IPS DF 4.7 (cell line): Measurements from ENCODE around the gene MYBPH.

Source experiments
- DNase-seq: peaks from one replicate; pipeline ENCODE4 v3.0.0-alpha.2; 2013; ENCODE audit warnings: low spot score; ENCODE audit errors: extremely low read depth

The MYBPH gene

DNA sequence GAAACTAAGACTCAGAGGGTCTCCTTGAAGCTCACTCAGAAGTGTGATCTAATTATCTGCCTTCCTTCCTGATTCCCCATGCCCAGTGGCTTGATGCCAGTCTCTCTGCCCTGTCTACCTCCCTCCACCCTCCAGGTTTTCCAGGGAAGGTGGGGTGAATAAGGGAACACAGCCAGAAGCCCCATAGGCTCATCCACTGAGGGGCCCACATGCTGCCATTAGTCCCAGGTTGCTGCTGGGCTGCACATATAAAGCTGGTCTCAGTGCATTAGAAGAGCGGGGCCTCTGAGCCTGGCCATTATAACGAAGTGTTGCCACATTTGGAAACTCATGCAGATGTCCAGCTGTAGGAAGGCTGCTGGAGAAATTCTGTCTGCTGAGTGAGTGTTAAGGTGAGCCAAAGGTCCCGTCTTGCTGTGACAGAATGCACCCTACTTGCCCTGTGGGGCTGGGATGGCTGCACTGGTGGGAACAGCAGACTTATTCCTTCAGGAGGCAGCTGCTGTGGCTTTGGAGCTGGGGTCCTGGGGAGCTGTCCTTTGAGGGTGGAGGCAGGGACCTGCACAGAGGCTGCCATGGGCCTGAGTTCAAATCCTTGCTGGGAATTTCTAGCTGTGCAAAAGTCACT lies 45.2 kb downstream of the MYBPH start:
- DNase-seq = no peak

DNA sequence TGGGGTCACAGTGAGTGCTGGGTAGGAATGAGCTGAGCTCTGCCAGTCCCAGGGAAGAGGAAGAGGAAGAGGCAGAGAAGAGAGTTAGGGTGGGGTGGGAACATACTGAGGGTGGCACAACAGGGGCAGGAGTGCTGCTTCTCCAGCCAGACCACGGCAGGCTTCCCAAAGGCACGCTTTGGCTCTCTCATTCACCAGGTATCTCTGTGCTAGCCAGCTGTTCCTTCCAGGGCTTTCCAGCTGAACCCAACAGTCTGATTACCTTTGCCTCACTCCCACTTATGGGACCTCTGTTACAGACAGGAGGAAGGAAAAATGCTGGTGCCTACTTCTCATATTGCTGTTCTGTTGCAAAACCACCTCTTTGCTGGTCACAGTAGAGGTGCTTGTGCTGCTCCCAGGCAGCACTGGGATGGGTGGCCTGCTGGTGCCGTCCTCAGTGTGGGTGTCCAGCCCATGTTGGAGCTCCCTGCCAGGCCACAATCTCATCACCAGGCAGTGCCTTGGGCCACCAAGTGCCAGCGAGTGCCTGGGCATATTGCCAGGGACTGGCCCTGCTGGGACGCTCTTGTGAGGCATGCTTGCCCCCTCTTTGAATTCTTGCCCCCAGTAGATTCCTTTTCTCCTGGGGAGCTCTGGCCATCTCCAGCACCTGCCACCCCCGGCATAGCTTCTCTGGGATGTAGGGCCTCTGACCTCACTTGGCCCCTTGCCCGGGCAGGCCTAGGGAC lies 46.0 kb downstream of the MYBPH start:
- DNase-seq = no peak

DNA sequence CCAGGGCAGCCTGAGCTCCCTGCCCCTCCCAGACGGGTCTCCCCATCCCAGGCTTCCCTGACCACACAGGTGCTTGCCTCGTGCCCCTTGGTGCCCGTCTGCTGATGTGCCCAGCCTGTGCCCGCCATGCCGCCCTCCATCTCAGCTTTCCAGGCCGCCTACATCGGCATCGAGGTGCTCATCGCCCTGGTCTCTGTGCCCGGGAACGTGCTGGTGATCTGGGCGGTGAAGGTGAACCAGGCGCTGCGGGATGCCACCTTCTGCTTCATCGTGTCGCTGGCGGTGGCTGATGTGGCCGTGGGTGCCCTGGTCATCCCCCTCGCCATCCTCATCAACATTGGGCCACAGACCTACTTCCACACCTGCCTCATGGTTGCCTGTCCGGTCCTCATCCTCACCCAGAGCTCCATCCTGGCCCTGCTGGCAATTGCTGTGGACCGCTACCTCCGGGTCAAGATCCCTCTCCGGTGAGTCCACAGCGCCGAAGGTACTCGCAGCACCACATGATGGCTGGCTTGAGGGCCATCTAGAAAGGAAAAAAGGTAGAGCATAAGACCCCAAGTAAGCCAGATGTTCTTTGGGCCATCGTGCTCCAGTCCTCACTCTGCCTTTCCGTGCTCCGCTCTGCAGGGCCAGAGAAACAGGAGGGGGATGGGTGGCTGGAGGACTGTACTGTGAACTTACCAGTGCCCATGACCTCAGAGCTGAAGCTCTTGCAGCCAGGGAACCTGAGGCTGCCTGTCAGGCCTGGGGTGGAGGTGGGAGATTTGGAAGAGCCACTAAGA lies 46.7 kb downstream of the MYBPH start:
- DNase-seq = no peak

DNA sequence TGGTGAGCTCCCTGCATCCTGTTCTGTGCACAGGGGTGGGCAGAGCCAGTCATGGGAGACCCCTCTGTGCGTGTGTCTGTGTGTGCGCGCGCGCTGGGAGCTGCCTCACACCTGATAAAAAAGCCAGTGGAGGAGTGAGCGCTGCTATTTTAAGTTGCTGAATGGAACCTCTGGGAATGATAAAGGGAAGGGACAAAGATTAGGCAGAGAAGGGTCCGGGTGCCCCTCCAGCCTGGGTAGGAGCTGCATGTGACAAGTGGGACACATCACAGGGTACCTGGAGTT lies 47.3 kb downstream of the MYBPH start:
- no peak for DNase-seq

- DNase-seq = no peak
These were observed 47.8 kb downstream of the MYBPH start, which contains the start of gene ADORA1 for GRCh38 chr1:203127666-203128430. TSS of gene ADORA1 (plus strand) at chr1:203127726. CDS start at chr1:203128842, 1,116 bp downstream.

DNA sequence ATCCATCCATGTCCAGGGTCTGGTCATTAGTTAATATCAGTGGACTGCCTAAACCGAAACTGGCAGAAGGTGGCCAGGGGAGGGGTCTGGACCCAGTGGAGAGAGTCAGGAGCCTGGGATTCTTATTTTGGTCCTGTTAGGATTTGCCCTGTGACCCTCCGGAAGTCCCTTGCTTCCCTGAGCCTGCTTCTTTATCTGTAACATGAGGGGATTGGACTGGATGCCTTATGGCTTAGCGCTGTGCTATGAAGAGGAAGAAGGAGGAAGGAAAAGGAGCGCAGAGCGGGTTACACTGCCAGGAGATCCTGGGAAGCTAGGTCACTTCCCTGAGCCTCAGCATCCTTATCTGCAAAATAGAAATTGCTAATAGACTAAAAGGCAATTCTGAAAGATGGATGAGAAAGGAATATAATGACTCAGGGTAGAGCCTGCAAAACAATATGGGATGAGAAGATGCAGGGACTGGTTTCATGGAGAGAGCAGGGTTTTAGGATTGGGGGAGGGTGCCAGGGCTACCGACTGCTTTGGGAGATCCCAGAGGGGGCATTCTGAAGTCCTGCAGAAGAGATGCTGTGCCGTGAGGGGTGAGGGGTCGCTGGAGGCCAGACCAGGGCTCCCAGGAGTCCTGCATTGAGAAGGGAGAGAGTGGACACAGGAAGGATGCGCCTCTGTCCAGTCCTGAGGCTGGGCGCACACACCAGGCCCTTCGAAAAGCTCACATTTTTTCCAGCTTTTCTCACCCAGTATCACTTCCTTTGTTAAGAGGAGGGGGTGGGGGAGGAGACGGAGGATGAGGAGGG lies 48.6 kb downstream of the MYBPH start:
- no peak for DNase-seq

GRCh38 chr1:203126151-203126865 lies 49.3 kb downstream of the MYBPH start:
- DNase-seq = no peak

GRCh38 chr1:203124546-203125317 lies 50.9 kb downstream of the MYBPH start:
- DNase-seq = no peak

DNA sequence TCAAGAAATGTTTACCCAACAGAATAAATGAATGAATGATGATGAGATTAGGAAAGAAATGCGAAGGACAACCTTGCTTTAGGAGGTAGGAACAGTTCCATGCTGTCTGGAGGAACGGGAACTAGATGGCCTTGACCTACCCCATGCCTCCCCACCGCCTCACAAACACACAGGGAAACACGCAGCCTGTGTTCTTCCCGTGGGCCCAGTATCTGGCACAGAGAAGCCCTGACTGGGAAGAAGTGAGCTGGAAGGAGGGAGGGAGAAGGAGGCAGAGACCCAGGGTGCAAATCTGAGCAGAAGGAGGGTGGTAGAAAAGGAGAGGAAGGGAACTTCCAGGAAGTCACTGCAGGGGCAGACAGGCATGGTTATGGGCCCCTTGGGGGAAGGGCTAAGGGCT lies 51.6 kb downstream of the MYBPH start:
- DNase-seq = no peak

- DNase-seq = no peak
These were observed 53.5 kb downstream of the MYBPH start for GRCh38 chr1:203122159-203122558.

DNA sequence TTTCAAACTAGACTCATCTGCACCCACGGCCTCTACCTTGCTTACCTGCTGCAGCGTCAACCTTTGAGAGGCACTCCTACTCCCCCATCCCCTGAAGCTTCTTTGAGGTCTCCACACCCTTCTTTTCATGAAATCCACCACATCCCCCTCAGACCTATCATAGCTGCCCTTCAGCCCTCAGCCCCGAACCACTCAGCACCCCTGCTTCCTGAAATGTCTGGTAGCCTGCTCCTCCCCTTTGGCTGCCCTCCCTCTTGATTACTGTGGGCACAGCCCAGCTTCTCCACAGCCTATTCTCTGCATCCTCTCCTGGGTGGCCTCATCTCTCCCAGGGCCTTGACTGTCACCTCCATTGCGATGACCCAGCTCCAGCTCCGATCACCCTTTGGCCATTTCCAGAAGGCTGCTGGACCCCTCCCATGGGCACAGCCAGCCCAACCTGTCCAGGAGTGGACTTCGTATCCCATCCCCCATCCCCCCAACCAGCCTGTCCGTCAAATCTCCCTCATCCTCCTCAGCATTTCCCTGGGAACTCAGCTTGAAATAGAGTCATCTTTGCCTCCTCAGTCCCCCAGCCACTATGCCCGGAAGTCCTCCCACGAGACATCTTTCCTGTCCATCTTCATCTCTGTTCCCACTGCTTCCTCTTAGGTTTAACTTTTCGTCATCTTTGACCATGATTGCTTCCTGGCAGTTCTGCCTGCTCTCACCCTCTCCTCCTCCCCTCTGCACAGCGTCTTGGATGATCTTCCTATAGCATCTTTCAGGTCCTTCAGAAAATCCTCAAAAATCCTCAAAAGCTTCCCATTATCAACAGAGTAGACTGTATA lies 54.2 kb downstream of the MYBPH start:
- no peak for DNase-seq

DNA sequence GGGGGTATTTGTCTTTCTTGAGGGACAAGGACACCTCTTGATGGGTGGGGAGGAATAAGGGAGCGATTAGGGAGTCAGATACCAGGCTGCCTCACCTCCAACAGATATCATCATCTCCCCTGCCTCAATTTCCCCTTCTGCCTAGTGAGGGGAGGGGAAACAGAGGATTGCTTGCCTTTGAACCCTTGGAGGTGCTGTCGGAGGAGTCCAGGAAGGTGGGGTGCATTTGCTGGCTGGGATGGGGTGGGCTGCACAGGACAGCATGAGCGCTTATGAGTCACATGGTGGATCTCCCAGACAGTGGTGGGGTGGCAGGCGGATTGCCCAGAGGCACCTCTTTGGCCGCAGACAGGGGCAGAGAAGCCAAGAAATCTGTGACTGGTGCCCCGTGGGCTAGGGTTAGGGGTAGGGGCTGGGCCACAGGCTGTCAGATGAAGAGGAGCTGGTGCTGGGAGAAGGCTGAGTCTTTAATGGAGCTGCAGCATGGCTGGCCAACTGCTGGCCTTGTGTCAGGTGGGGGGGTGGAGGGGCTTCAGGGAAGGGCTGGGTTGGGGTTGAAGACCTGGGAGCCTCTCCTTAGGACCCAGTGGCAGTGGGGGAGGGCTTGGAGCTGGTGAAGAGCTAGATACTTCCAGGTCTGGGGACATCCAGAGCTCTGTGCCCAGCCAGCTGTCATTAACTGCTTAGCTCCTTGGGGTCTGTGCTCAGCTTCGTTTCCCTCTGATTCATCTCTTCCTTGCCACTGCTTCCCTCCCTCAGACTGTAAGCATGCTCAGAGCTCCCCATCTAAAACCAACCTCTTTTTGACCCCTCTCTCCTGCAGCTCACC lies 55.1 kb downstream of the MYBPH start:
- no peak for DNase-seq
